HepG2 (cell line): ENCODE data around the gene NME4. TPM values are rescaled to one million over a fixed set of nuclear protein-coding genes. Genes with fewer than 3 reads are reported as not detected.

ENCODE experiments used
- ATAC-seq: fragments of 200-7000 bp; cut with Tn5 transposase; 3 replicates; pipeline ENCODE4 v1.9.1; 2020; ENCODE audit warnings: mild to moderate bottlenecking, moderate library complexity
- BruUV-seq: library from RNA; stranded (reverse); fragments of 400-500 nt; replicated peaks from 2 replicates; lab custom pipeline; 2021; lab: Mats Ljungman, UMichigan
- CTCF ChIA-PET: fragments of 300-600 bp; formaldehyde crosslinking; extraction: SDS; loops from one replicate; lab custom pipeline; 2021; ENCODE audit warnings: low total read pairs, inconsistent platforms, low intra/inter-chr PET ratio; lab: Yijun Ruan, JAX
- POLR2A ChIA-PET: fragments of 350-600 bp; sonication (Branson Sonifier 250); formaldehyde crosslinking; loops from one replicate; lab custom pipeline; 2020; ENCODE audit warnings: antibody characterized with exemption, inconsistent platforms; lab: Yijun Ruan, JAX
- DNase-seq: peaks from one replicate; pipeline ENCODE4 v3.0.0-alpha.2; 2015; ENCODE audit warnings: low spot score
- FAIRE-seq: peaks from 3 replicates; lab custom pipeline; 2011; peaks lifted over from hg19 to GRCh38; lab: Jason Lieb, UNC
- H2AFZ ChIP-seq: one replicate; pipeline ENCODE4 v1.6.1; 2011; ENCODE audit warnings: low read length, inconsistent platforms
- H3K27ac ChIP-seq: fragments of 300-600 bp; 3 replicates; pipeline ENCODE4 v1.8.0; 2011; ENCODE audit warnings: mixed run types, mild to moderate bottlenecking, mixed read lengths, low read length, inconsistent platforms; ENCODE audit not compliant: insufficient read depth; ENCODE audit errors: extremely low read length
- H3K27me3 ChIP-seq, 2 experiments: fragments of 200-600 bp in 1 of 2; 2 replicates in 1 of 2; 3 replicates in 1 of 2; pipeline versions ENCODE4 v1.6.0 to v1.8.0; 2011; ENCODE audit warnings: low read length in 2 of 2, mild to moderate bottlenecking in 2 of 2, moderate library complexity in 2 of 2, inconsistent platforms in 1 of 2; ENCODE audit not compliant: insufficient read depth in 2 of 2, control insufficient read depth in 1 of 2
- H3K36me3 ChIP-seq, 2 experiments: fragments of 200-600 bp in 1 of 2; replicated peaks in 1 of 2; 2 replicates in 1 of 2; 3 replicates in 1 of 2; pipeline versions ENCODE4 v1.5.1 to v1.8.0; 2011; ENCODE audit warnings: low read length in 2 of 2, inconsistent platforms in 1 of 2; ENCODE audit not compliant: insufficient read depth in 2 of 2, control insufficient read depth in 1 of 2
- H3K4me1 ChIP-seq: 2 replicates; pipeline ENCODE4 v1.5.1; 2012; ENCODE audit warnings: low read length, inconsistent platforms; ENCODE audit not compliant: insufficient read depth
- H3K4me2 ChIP-seq: 2 replicates; pipeline ENCODE4 v1.6.0; 2011; ENCODE audit warnings: low read depth, low read length, inconsistent platforms
- H3K4me3 ChIP-seq, 3 experiments: fragments of 200-600 bp in 1 of 3; sonication (generic), shearing (Covaris generic) in 1 of 3; replicated peaks in 1 of 3; 2 replicates each; pipeline ENCODE4 v1.5.1; 2011 to 2016; ENCODE audit warnings: low read length in 3 of 3, inconsistent platforms in 2 of 3, low read depth in 2 of 3, mild to moderate bottlenecking in 2 of 3, control low read depth in 1 of 3, mixed read lengths in 1 of 3; ENCODE audit not compliant: insufficient read depth in 1 of 3
- H3K79me2 ChIP-seq: one replicate; pipeline ENCODE4 v1.6.1; 2011; ENCODE audit warnings: low read length, inconsistent platforms; ENCODE audit not compliant: insufficient read depth
- H3K9ac ChIP-seq: 2 replicates; pipeline ENCODE4 v1.6.0; 2011; ENCODE audit warnings: mild to moderate bottlenecking, low read depth, low read length, inconsistent platforms; ENCODE audit not compliant: insufficient read depth
- H3K9me3 ChIP-seq: 2 replicates; pipeline ENCODE4 v1.5.1; 2012; ENCODE audit warnings: mild to moderate bottlenecking, low read length
- H4K20me1 ChIP-seq: 2 replicates; pipeline ENCODE4 v1.6.0; 2011; ENCODE audit warnings: inconsistent platforms, mild to moderate bottlenecking, low read length, moderate library complexity; ENCODE audit not compliant: insufficient read depth
- DRAP1 ChIP-seq: IDR thresholded peaks from 2 replicates; pipeline ENCODE4 v1.6.1; 2016; ENCODE audit warnings: missing genetic modification reagents, missing compliant biosample characterization
- HES4 ChIP-seq: sonication (generic); formaldehyde crosslinking; IDR thresholded peaks from 2 replicates; pipeline ENCODE4 v1.9.0; 2021; ENCODE audit warnings: mild to moderate bottlenecking, missing genetic modification reagents, borderline replicate concordance
- MNT ChIP-seq: fragments of 450-650 bp; IDR thresholded peaks from 2 replicates; pipeline ENCODE4 v1.6.1; 2016
- ZNF468 ChIP-seq: sonication (generic); formaldehyde crosslinking; IDR thresholded peaks from 2 replicates; pipeline ENCODE4 v1.8.0; 2022; ENCODE audit warnings: mild to moderate bottlenecking, moderate library complexity, missing genetic modification reagents
- ZNF687 ChIP-seq: sonication (generic); formaldehyde crosslinking; IDR thresholded peaks from 2 replicates; pipeline ENCODE4 v1.5.1; 2020; ENCODE audit warnings: mild to moderate bottlenecking, missing genetic modification reagents, moderate library complexity
- ZNF761 ChIP-seq: sonication (generic); formaldehyde crosslinking; conservative IDR thresholded peaks from 2 replicates; pipeline ENCODE4 v1.4.0; 2020; ENCODE audit warnings: mild to moderate bottlenecking, missing genetic modification reagents
- WGBS: methylation state at CpG from one replicate; pipeline ENCODE4 v1.1.6; 2017; ENCODE audit warnings: low lambda C conversion rate; 5-methylcytosine and 5-hydroxymethylcytosine counted together
- in situ Hi-C: cut with HindIII; loops from 2 replicates; pipeline ENCODE4 v1.10.0; 2017; ENCODE audit warnings: low pct_unique_long_range_greater_than_20kb; ENCODE audit not compliant: extremely low pct_ligation_motif_present
- intact Hi-C: fragments of 100-400 bp; cut with micrococcal nuclease; formaldehyde crosslinking; loops from one replicate; pipeline ENCODE4 v1.10.0; 2022; ENCODE audit not compliant: unreplicated experiment
- polyA plus RNA-seq, 8 experiments: library from polyadenylated mRNA; depleted of rRNA in 3 of 8; stranded (reverse) in 7 of 8; unstranded in 1 of 8; fragments of >200 nt; fragmentation: Illumina TruSeq in 4 of 8; extraction: Trizol in 4 of 8; gene quantifications; 2 replicates each; pipeline versions ENCODE4 v1.2.1 to v1.2.3, GENCODE V29; 2011 to 2016; ENCODE audit warnings: low read depth in 4 of 8, missing spikeins in 1 of 8, mixed read lengths in 1 of 8; ENCODE audit not compliant: insufficient read depth in 1 of 8
- total RNA-seq, 5 experiments: library from RNA; depleted of rRNA; stranded (reverse); fragments of >200 nt; fragmentation: Illumina TruSeq; extraction: Trizol; gene quantifications; 2 replicates each; pipeline ENCODE4 v1.2.3, GENCODE V29; 2016; ENCODE audit warnings: low read depth in 1 of 5

Gene NME4
- total and polyA plus RNA-seq, 2 of the 13 experiments (the other 11 are each of a cell fraction or from before 2014, with no cell fraction given) = 121 to 263 TPM

- ChIA-PET POLR2A (interaction anchor here (1.5 to 2.8 kb wide), 3 partner anchors 12 to 134 kb away, joined by 6 to 27 read pairs (median 10); partner anchors contain the start of genes AXIN1, FAM234A and PGAP6), CTCF (no interaction called here)
- H3K4me1 ChIP-seq = peaks cover 36% of the 10 kb centered on the region
- no peaks in the 10 kb centered on the region for H4K20me1 ChIP-seq
- H2AFZ ChIP-seq = no peak overlapping the region
- no TSS peak for BruUV-seq
- peaks cover 6% of the 10 kb centered on the region for H3K79me2 ChIP-seq
- peak overlapping the region; percentile 56 for H3K9ac ChIP-seq
- H3K27ac ChIP-seq = no peak overlapping the region
- H3K27me3 ChIP-seq = peaks cover 0 to 2% of the 10 kb centered on the region in 2 experiments; a peak in 1 of 5 replicates
- H3K9me3 ChIP-seq = no peaks in the 10 kb centered on the region
- H3K4me3 ChIP-seq = peak overlapping the region; percentile 57 to 79 (median 75); a peak in 5 of 6 replicates
- peaks cover 9 to 30% of the 10 kb centered on the region in 2 experiments; a peak in 4 of 5 replicates for H3K36me3 ChIP-seq
- H3K4me2 ChIP-seq = peak overlapping the region; percentile 86
- peak; percentile 60; the same call in 1 of the 2 replicates for TF ChIP-seq ZNF761 (CRISPR knock-in tag)
- TF ChIP-seq ZNF687 (CRISPR knock-in tag) = peak; percentile 53
- peak; percentile 19; the same call in 1 of the 2 replicates for TF ChIP-seq HES4 (CRISPR knock-in tag)
- TF ChIP-seq DRAP1 (CRISPR knock-in tag) = no peak
- peak; percentile 70 for TF ChIP-seq MNT
- no peak for TF ChIP-seq ZNF468
- DNase-seq (no peak), FAIRE-seq (no peak), ATAC-seq (no peak)
- intact Hi-C loops (no loop called here), in situ Hi-C loops (no loop called here)
- WGBS = 69% methylated on average over 17 of the region's 20 CpGs
These were observed 27.6 kb upstream of the NME4 start for GRCh38 chr16:369275-369865.
